Neutrophil (primary cell): ENCODE results near the gene TCERG1L.

Experiments used
- H3K27ac ChIP-seq: fragments of 200-600 bp; sonication (generic); 2 replicates; pipeline ENCODE4 v1.5.1; 2016; ENCODE audit warnings: mild to moderate bottlenecking, moderate library complexity
- H3K27me3 ChIP-seq: fragments of 200-600 bp; sonication (generic); 2 replicates; pipeline ENCODE4 v1.6.0; 2016; ENCODE audit warnings: mild to moderate bottlenecking
- H3K36me3 ChIP-seq: fragments of 200-600 bp; sonication (generic); 2 replicates; pipeline ENCODE4 v1.5.1; 2017
- H3K4me1 ChIP-seq, 2 experiments: fragments of 200-600 bp in 1 of 2; sonication (generic) in 1 of 2; 1 replicate in 1 of 2; 2 replicates in 1 of 2; pipeline versions ENCODE4 v1.5.1 to v1.6.1; 2013 to 2016; ENCODE audit warnings: low read depth in 1 of 2, low read length in 1 of 2, mild to moderate bottlenecking in 1 of 2, moderate library complexity in 1 of 2; ENCODE audit not compliant: control insufficient read depth in 1 of 2, insufficient read depth in 1 of 2
- H3K4me3 ChIP-seq, 2 experiments: fragments of 200-600 bp in 1 of 2; sonication (generic) in 1 of 2; 1 replicate in 1 of 2; 2 replicates in 1 of 2; pipeline ENCODE4 v1.5.1; 2013 to 2016; ENCODE audit warnings: low read depth in 1 of 2, low read length in 1 of 2, mild to moderate bottlenecking in 1 of 2, moderate library complexity in 1 of 2
- H3K9me3 ChIP-seq: fragments of 200-600 bp; sonication (generic); 2 replicates; pipeline ENCODE4 v1.5.1; 2016
- CTCF ChIP-seq: fragments of 200-600 bp; sonication (generic); IDR thresholded peaks from 2 replicates; pipeline ENCODE4 v1.5.1; 2016; ENCODE audit warnings: antibody characterized with exemption

TCERG1L gene

GRCh38 chr10:131282961-131283360, 28.6 kb downstream of the TCERG1L start:
- no peak for TF ChIP-seq CTCF
- Histone ChIP-seq H3K36me3 (no peaks in the 10 kb centered on the region), H3K4me3 (no peak overlapping the region), H3K9me3 (no peaks in the 10 kb centered on the region), H3K4me1 (no peaks in the 10 kb centered on the region), H3K27me3 (no peaks in the 10 kb centered on the region), H3K27ac (no peak overlapping the region)

GRCh38 chr10:131280101-131280500, 31.4 kb downstream of the TCERG1L start:
- H3K27ac ChIP-seq: no peak overlapping the region
- H3K4me3 ChIP-seq: no peak overlapping the region
- no peaks in the 10 kb centered on the region for H3K27me3 ChIP-seq
- TF ChIP-seq CTCF: no peak
- no peaks in the 10 kb centered on the region for H3K36me3 ChIP-seq
- H3K4me1 ChIP-seq: no peaks in the 10 kb centered on the region
- H3K9me3 ChIP-seq: no peaks in the 10 kb centered on the region

GRCh38 chr10:131279516-131279915, 32.0 kb downstream of the TCERG1L start:
- Histone ChIP-seq H3K4me3 (no peak overlapping the region), H3K27ac (no peak overlapping the region), H3K36me3 (no peaks in the 10 kb centered on the region), H3K9me3 (no peaks in the 10 kb centered on the region), H3K4me1 (no peaks in the 10 kb centered on the region), H3K27me3 (no peaks in the 10 kb centered on the region)
- no peak for TF ChIP-seq CTCF

GRCh38 chr10:131277969-131278368, 33.6 kb downstream of the TCERG1L start:
- Histone ChIP-seq H3K9me3 (no peaks in the 10 kb centered on the region), H3K4me3 (no peak overlapping the region), H3K4me1 (no peaks in the 10 kb centered on the region), H3K27ac (no peak overlapping the region), H3K36me3 (no peaks in the 10 kb centered on the region), H3K27me3 (no peaks in the 10 kb centered on the region)
- no peak for TF ChIP-seq CTCF

- Histone ChIP-seq H3K4me1 (no peaks in the 10 kb centered on the region), H3K9me3 (no peaks in the 10 kb centered on the region), H3K27ac (no peak overlapping the region), H3K36me3 (no peaks in the 10 kb centered on the region), H3K4me3 (no peak overlapping the region), H3K27me3 (no peaks in the 10 kb centered on the region)
- no peak for TF ChIP-seq CTCF
These were observed 34.2 kb downstream of the TCERG1L start for GRCh38 chr10:131277278-131277677.

- H3K36me3 ChIP-seq: no peaks in the 10 kb centered on the region
- no peak overlapping the region for H3K4me3 ChIP-seq
- no peak for TF ChIP-seq CTCF
- H3K9me3 ChIP-seq: no peaks in the 10 kb centered on the region
- no peaks in the 10 kb centered on the region for H3K27me3 ChIP-seq
- no peak overlapping the region for H3K27ac ChIP-seq
- no peaks in the 10 kb centered on the region for H3K4me1 ChIP-seq
These were observed 35.8 kb downstream of the TCERG1L start for GRCh38 chr10:131275691-131276090.
